ENCODE data around the gene CYP4F12. TPM values are rescaled to one million over a fixed set of nuclear protein-coding genes. Genes with fewer than 3 reads are reported as not detected.
"Not testable (repeated sequence)": the region's sequence is repeated elsewhere in the genome, so short reads cannot be mapped to it uniquely, and the experiment has no call there.

CYP4F12 gene
- total and polyA plus RNA-seq, 2 donors (not counting 1 experiment from before 2014, with no cell fraction given), result not detected

GRCh38 chr19:15644816-15645215 is 28.1 kb upstream of the CYP4F12 start:
- no peaks in the 10 kb centered on the region for H3K9me3 Mint-ChIP-seq (ENCODE audit: insufficient read depth)
- H3K4me3 Mint-ChIP-seq, result no peak overlapping the region
- TF ChIP-seq EZH2 (IDR thresholded peaks at IDR 0.05; ENCODE audit: borderline replicate concordance, insufficient read depth, low read depth, low read length, poor library complexity, severe bottlenecking) (no peak), CTCF (IDR thresholded peaks at IDR 0.05) (no peak)
- H3K27ac Mint-ChIP-seq, result no peak overlapping the region
- H3K4me1 ChIP-seq (ENCODE audit: control insufficient read depth in 2 of 2, insufficient read depth in 2 of 2, low read length in 2 of 2), result peaks cover 3 to 16% of the 10 kb centered on the region in 2 donors
- H3K9ac ChIP-seq (ENCODE audit: low read length), result no peak overlapping the region
- H3K27me3 ChIP-seq (replicated peaks in 1 of 4; ENCODE audit: control extremely low read depth in 1 of 4, control insufficient read depth in 3 of 4, insufficient read depth in 4 of 4, low read length in 3 of 4), result peaks cover 0 to 19% (median 0%) of the 10 kb centered on the region in 4 experiments
- no peaks in the 10 kb centered on the region for H3K36me3 ChIP-seq (replicated peaks in 1 of 2; ENCODE audit: control extremely low read depth in 1 of 2, control insufficient read depth in 1 of 2, extremely low read depth in 1 of 2, insufficient read depth in 2 of 2, low read length in 1 of 2)
- intact Hi-C loops (cut with micrococcal nuclease), result no loop called here
- H4K20me1 ChIP-seq (ENCODE audit: control insufficient read depth, insufficient read depth, low read length, poor library complexity, severe bottlenecking), result no peaks in the 10 kb centered on the region
- H3K4me3 ChIP-seq (ENCODE audit: control extremely low read depth in 1 of 5, extremely low read depth in 1 of 5, insufficient read depth in 1 of 5, low read depth in 2 of 5, low read length in 4 of 5), result no peak overlapping the region
- WGBS (ENCODE audit: insufficient coverage), result 64% methylated on average over 3 of the region's 3 CpGs
- ChIA-PET CTCF (interaction anchor here (0.7 kb wide), 1 partner anchor 13 kb away, joined by 3 read pairs; no protein-coding TSS in a partner anchor), POLR2A (no interaction called here)
- H3K27ac ChIP-seq (ENCODE audit: low read length in 2 of 2), result no peak overlapping the region
- H3K79me2 ChIP-seq (ENCODE audit: control insufficient read depth, insufficient read depth, low read length), result no peaks in the 10 kb centered on the region
- H3K4me2 ChIP-seq (replicated peaks; ENCODE audit: low read depth, low read length, poor library complexity, severe bottlenecking), result no peak overlapping the region
- no peak overlapping the region for H2AFZ ChIP-seq (ENCODE audit: insufficient read depth, low read depth, low read length, poor library complexity, severe bottlenecking)
- peaks cover 0 to 14% (median 0%) of the 10 kb centered on the region in 3 donors for H3K9me3 ChIP-seq (ENCODE audit: control extremely low read depth in 1 of 3, control insufficient read depth in 2 of 3, insufficient read depth in 1 of 3, low read length in 2 of 3)
- ATAC-seq (ENCODE audit: low read depth) (no peak), DNase-seq (no peak)
- H3K27me3 Mint-ChIP-seq, result peaks cover 19% of the 10 kb centered on the region
- peaks cover 5% of the 10 kb centered on the region for H3K4me1 Mint-ChIP-seq

- no peak overlapping the region for H3K4me3 Mint-ChIP-seq
- H3K27ac ChIP-seq (ENCODE audit: low read length in 2 of 2), result no peak overlapping the region
- ATAC-seq (ENCODE audit: low read depth) (no peak), DNase-seq (no peak)
- H3K4me1 Mint-ChIP-seq, result no peaks in the 10 kb centered on the region
- no peak overlapping the region for H3K27ac Mint-ChIP-seq
- H2AFZ ChIP-seq (ENCODE audit: insufficient read depth, low read depth, low read length, poor library complexity, severe bottlenecking), result no peak overlapping the region
- H3K79me2 ChIP-seq (ENCODE audit: control insufficient read depth, insufficient read depth, low read length), result no peaks in the 10 kb centered on the region
- POLR2A ChIA-PET, result no interaction called here
- H3K4me2 ChIP-seq (replicated peaks; ENCODE audit: low read depth, low read length, poor library complexity, severe bottlenecking), result no peak overlapping the region
- H3K4me1 ChIP-seq (ENCODE audit: control insufficient read depth in 2 of 2, insufficient read depth in 2 of 2, low read length in 2 of 2), result no peaks in the 10 kb centered on the region
- no peaks in the 10 kb centered on the region for H3K9me3 Mint-ChIP-seq (ENCODE audit: insufficient read depth)
- no CpG with 5 or more reads among the region's 2 CpGs for WGBS (ENCODE audit: insufficient coverage)
- no peaks in the 10 kb centered on the region for H4K20me1 ChIP-seq (ENCODE audit: control insufficient read depth, insufficient read depth, low read length, poor library complexity, severe bottlenecking)
- peaks cover 31% of the 10 kb centered on the region for H3K27me3 Mint-ChIP-seq
- H3K27me3 ChIP-seq (replicated peaks in 1 of 4; ENCODE audit: control extremely low read depth in 1 of 4, control insufficient read depth in 3 of 4, insufficient read depth in 4 of 4, low read length in 3 of 4), result peaks cover 0 to 17% (median 0%) of the 10 kb centered on the region in 4 experiments
- intact Hi-C loops (cut with micrococcal nuclease), result no loop called here
- peaks cover 0 to 6% (median 0%) of the 10 kb centered on the region in 3 donors for H3K9me3 ChIP-seq (ENCODE audit: control extremely low read depth in 1 of 3, control insufficient read depth in 2 of 3, insufficient read depth in 1 of 3, low read length in 2 of 3)
- no peak overlapping the region for H3K4me3 ChIP-seq (ENCODE audit: control extremely low read depth in 1 of 5, extremely low read depth in 1 of 5, insufficient read depth in 1 of 5, low read depth in 2 of 5, low read length in 4 of 5)
- no peak overlapping the region for H3K9ac ChIP-seq (ENCODE audit: low read length)
- no peak for TF ChIP-seq EZH2 (IDR thresholded peaks at IDR 0.05; ENCODE audit: borderline replicate concordance, insufficient read depth, low read depth, low read length, poor library complexity, severe bottlenecking)
- CTCF ChIA-PET, result no interaction called here
- no peaks in the 10 kb centered on the region for H3K36me3 ChIP-seq (replicated peaks in 1 of 2; ENCODE audit: control extremely low read depth in 1 of 2, control insufficient read depth in 1 of 2, extremely low read depth in 1 of 2, insufficient read depth in 2 of 2, low read length in 1 of 2)
Observed at GRCh38 chr19:15649526-15649925, 23.4 kb upstream of the CYP4F12 start.

- H3K9me3 Mint-ChIP-seq (ENCODE audit: insufficient read depth); H2AFZ ChIP-seq (ENCODE audit: insufficient read depth, low read depth, low read length, poor library complexity, severe bottlenecking); DNase-seq; H3K9me3 ChIP-seq (ENCODE audit: control extremely low read depth in 1 of 3, control insufficient read depth in 2 of 3, insufficient read depth in 1 of 3, low read length in 2 of 3); H3K27ac Mint-ChIP-seq; H3K79me2 ChIP-seq (ENCODE audit: control insufficient read depth, insufficient read depth, low read length); CTCF ChIA-PET; intact Hi-C loops (cut with micrococcal nuclease); H4K20me1 ChIP-seq (ENCODE audit: control insufficient read depth, insufficient read depth, low read length, poor library complexity, severe bottlenecking); ATAC-seq (ENCODE audit: low read depth); H3K4me3 ChIP-seq (ENCODE audit: control extremely low read depth in 1 of 5, extremely low read depth in 1 of 5, insufficient read depth in 1 of 5, low read depth in 2 of 5, low read length in 4 of 5); H3K4me1 ChIP-seq (ENCODE audit: control insufficient read depth in 2 of 2, insufficient read depth in 2 of 2, low read length in 2 of 2); H3K4me2 ChIP-seq (replicated peaks; ENCODE audit: low read depth, low read length, poor library complexity, severe bottlenecking); H3K4me3 Mint-ChIP-seq; H3K27ac ChIP-seq (ENCODE audit: low read length in 2 of 2); H3K9ac ChIP-seq (ENCODE audit: low read length); H3K4me1 Mint-ChIP-seq; H3K36me3 ChIP-seq (replicated peaks in 1 of 2; ENCODE audit: control extremely low read depth in 1 of 2, control insufficient read depth in 1 of 2, extremely low read depth in 1 of 2, insufficient read depth in 2 of 2, low read length in 1 of 2); POLR2A ChIA-PET: not testable (repeated sequence)
- H3K27me3 ChIP-seq (replicated peaks in 1 of 4; ENCODE audit: control extremely low read depth in 1 of 4, control insufficient read depth in 3 of 4, insufficient read depth in 4 of 4, low read length in 3 of 4), result peaks cover 0 to 17% (median under 1%) of the 10 kb centered on the region in 4 experiments
- H3K27me3 Mint-ChIP-seq, result peaks cover 33% of the 10 kb centered on the region
Observed at GRCh38 chr19:15650123-15650522, 22.8 kb upstream of the CYP4F12 start.
